ENCODE results near the gene ZDBF2.

Gene ZDBF2

GRCh38 chr2:206324869-206325268 is 50.4 kb downstream of the ZDBF2 start:
- H3K4me1 ChIP-seq (ENCODE audit: insufficient read depth, poor library complexity, severe bottlenecking): no peaks in the 10 kb centered on the region
- H3K36me3 ChIP-seq (ENCODE audit: low read depth): no peaks in the 10 kb centered on the region
- ATAC-seq (ENCODE audit: low read depth) (no peak), DNase-seq (ENCODE audit: low spot score) (no peak)
- H3K9me3 ChIP-seq (ENCODE audit: severe bottlenecking): no peaks in the 10 kb centered on the region
- no peak for TF ChIP-seq CTCF (IDR thresholded peaks at IDR 0.05; ENCODE audit: poor library complexity, severe bottlenecking)
- H3K27me3 ChIP-seq (ENCODE audit: insufficient read depth, poor library complexity, severe bottlenecking): no peaks in the 10 kb centered on the region
- H3K27ac ChIP-seq (ENCODE audit: poor library complexity, severe bottlenecking): no peak overlapping the region
- no peak overlapping the region for H3K4me3 ChIP-seq (ENCODE audit: severe bottlenecking)

DNA sequence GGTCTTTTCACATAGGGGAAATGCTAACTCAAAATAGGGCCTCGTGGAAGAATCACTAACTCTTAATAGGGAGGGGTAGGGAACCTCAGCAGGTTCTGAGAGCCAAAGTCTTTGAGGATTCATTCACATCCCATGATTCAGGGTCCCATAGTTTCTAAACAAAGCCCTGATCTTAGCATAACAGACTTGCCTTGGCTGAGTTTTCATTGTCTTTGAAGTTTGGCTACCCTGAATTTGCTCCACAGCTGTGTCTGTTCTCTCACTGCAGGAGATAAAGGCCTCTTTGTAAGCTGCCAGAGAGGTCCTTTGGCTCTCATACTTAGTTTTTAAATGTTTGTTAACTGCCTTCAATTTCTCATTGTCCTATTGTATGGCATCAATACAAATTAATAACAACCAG is 54.5 kb downstream of the ZDBF2 start:
- no peak for TF ChIP-seq CTCF (IDR thresholded peaks at IDR 0.05; ENCODE audit: poor library complexity, severe bottlenecking)
- no peak for ATAC-seq (ENCODE audit: low read depth)

GRCh38 chr2:206336861-206337260 is 62.4 kb downstream of the ZDBF2 start:
- H3K27ac ChIP-seq (ENCODE audit: poor library complexity, severe bottlenecking): no peak overlapping the region
- no peak overlapping the region for H3K4me3 ChIP-seq (ENCODE audit: severe bottlenecking)
- H3K4me1 ChIP-seq (ENCODE audit: insufficient read depth, poor library complexity, severe bottlenecking): no peaks in the 10 kb centered on the region
- no peaks in the 10 kb centered on the region for H3K36me3 ChIP-seq (ENCODE audit: low read depth)
- no peaks in the 10 kb centered on the region for H3K9me3 ChIP-seq (ENCODE audit: severe bottlenecking)
- DNase-seq (ENCODE audit: low spot score) (no peak), ATAC-seq (ENCODE audit: low read depth) (no peak)
- no peak for TF ChIP-seq CTCF (IDR thresholded peaks at IDR 0.05; ENCODE audit: poor library complexity, severe bottlenecking)
- peaks cover 7% of the 10 kb centered on the region for H3K27me3 ChIP-seq (ENCODE audit: insufficient read depth, poor library complexity, severe bottlenecking)

More for the DNA sequence above, 54.5 kb downstream of the ZDBF2 start:
- Histone ChIP-seq H3K27me3 (ENCODE audit: insufficient read depth, poor library complexity, severe bottlenecking) (peaks cover 2% of the 10 kb centered on the region), H3K4me1 (ENCODE audit: insufficient read depth, poor library complexity, severe bottlenecking) (no peaks in the 10 kb centered on the region), H3K9me3 (ENCODE audit: severe bottlenecking) (no peaks in the 10 kb centered on the region), H3K36me3 (ENCODE audit: low read depth) (no peaks in the 10 kb centered on the region), H3K4me3 (ENCODE audit: severe bottlenecking) (no peak overlapping the region), H3K27ac (ENCODE audit: poor library complexity, severe bottlenecking) (no peak overlapping the region)
- no peak for DNase-seq (ENCODE audit: low spot score)

DNA sequence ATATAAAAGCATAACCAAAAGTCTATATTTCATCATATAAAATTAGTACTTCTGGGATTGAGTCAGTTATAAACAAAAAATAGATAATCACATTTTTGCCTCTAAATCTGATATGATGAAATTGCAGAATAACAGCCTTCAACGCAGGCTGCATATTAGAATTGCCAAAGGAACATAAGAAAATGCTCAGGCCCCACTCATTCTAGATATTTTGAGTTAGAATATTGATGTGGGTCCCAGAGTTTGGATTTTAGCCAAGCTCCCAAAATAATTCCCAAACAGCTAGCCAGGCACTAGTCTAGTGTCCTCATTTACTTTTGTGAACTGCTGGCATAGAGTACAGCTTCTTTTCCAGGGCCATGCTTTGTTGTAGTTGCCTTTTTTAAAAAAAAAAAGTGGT is 63.5 kb downstream of the ZDBF2 start:
- Histone ChIP-seq H3K9me3 (ENCODE audit: severe bottlenecking) (no peaks in the 10 kb centered on the region), H3K4me3 (ENCODE audit: severe bottlenecking) (no peak overlapping the region), H3K36me3 (ENCODE audit: low read depth) (no peaks in the 10 kb centered on the region), H3K4me1 (ENCODE audit: insufficient read depth, poor library complexity, severe bottlenecking) (no peaks in the 10 kb centered on the region), H3K27ac (ENCODE audit: poor library complexity, severe bottlenecking) (no peak overlapping the region), H3K27me3 (ENCODE audit: insufficient read depth, poor library complexity, severe bottlenecking) (peaks cover 7% of the 10 kb centered on the region)
- TF ChIP-seq CTCF (IDR thresholded peaks at IDR 0.05; ENCODE audit: poor library complexity, severe bottlenecking): no peak
- DNase-seq (ENCODE audit: low spot score) (no peak), ATAC-seq (ENCODE audit: low read depth) (no peak)

GRCh38 chr2:206341396-206341795 is 66.9 kb downstream of the ZDBF2 start:
- DNase-seq (ENCODE audit: low spot score) (no peak), ATAC-seq (ENCODE audit: low read depth) (no peak)
- Histone ChIP-seq H3K27ac (ENCODE audit: poor library complexity, severe bottlenecking) (no peak overlapping the region), H3K4me3 (ENCODE audit: severe bottlenecking) (no peak overlapping the region), H3K36me3 (ENCODE audit: low read depth) (no peaks in the 10 kb centered on the region), H3K9me3 (ENCODE audit: severe bottlenecking) (no peaks in the 10 kb centered on the region), H3K27me3 (ENCODE audit: insufficient read depth, poor library complexity, severe bottlenecking) (no peaks in the 10 kb centered on the region), H3K4me1 (ENCODE audit: insufficient read depth, poor library complexity, severe bottlenecking) (no peaks in the 10 kb centered on the region)
- no peak for TF ChIP-seq CTCF (IDR thresholded peaks at IDR 0.05; ENCODE audit: poor library complexity, severe bottlenecking)
